H9 (cell line): ENCODE data around the gene PLCH1. TPM values are rescaled to one million over a fixed set of nuclear protein-coding genes. Genes with fewer than 3 reads are reported as not detected.

ENCODE experiments used
- DNase-seq: peaks from one replicate; pipeline ENCODE4 v3.0.0-alpha.2; 2017
- H2AFZ ChIP-seq: one replicate; pipeline ENCODE4 v1.6.1; 2013; ENCODE audit warnings: mild to moderate bottlenecking, low read length, control low read depth, moderate library complexity
- H2AK5ac ChIP-seq: 2 replicates; pipeline ENCODE4 v1.6.1; 2013; ENCODE audit warnings: low read length, control low read depth, mixed read lengths; ENCODE audit not compliant: insufficient read length
- H2BK120ac ChIP-seq: one replicate; pipeline ENCODE4 v1.6.1; 2013; ENCODE audit warnings: low read depth, mild to moderate bottlenecking, low read length, control low read depth, inconsistent platforms; ENCODE audit not compliant: poor library complexity, severe bottlenecking
- H2BK12ac ChIP-seq: 2 replicates; pipeline ENCODE4 v1.6.1; 2013; ENCODE audit warnings: low read length, control low read depth, mixed read lengths, low read depth; ENCODE audit not compliant: insufficient read length
- H2BK15ac ChIP-seq: 2 replicates; pipeline ENCODE4 v1.6.1; 2013; ENCODE audit warnings: low read depth, low read length, control low read depth
- H2BK20ac ChIP-seq: one replicate; pipeline ENCODE4 v1.6.1; 2013; ENCODE audit warnings: low read depth, mild to moderate bottlenecking, low read length, control low read depth, inconsistent platforms; ENCODE audit not compliant: poor library complexity, severe bottlenecking
- H2BK5ac ChIP-seq: 2 replicates; pipeline ENCODE4 v1.6.1; 2013; ENCODE audit warnings: low read length, control low read depth, mixed read lengths; ENCODE audit not compliant: insufficient read length
- H3K14ac ChIP-seq: 2 replicates; pipeline ENCODE4 v1.6.1; 2013; ENCODE audit warnings: low read length, control low read depth; ENCODE audit not compliant: insufficient read depth
- H3K18ac ChIP-seq: 2 replicates; pipeline ENCODE4 v1.6.1; 2013; ENCODE audit warnings: low read depth, mild to moderate bottlenecking, mixed read lengths, low read length, control low read depth; ENCODE audit not compliant: insufficient read length
- H3K23ac ChIP-seq: 2 replicates; pipeline ENCODE4 v1.6.1; 2013; ENCODE audit warnings: low read length, control low read depth, mixed read lengths, low read depth; ENCODE audit not compliant: insufficient read length
- H3K23me2 ChIP-seq: 2 replicates; pipeline ENCODE4 v1.6.1; 2013; ENCODE audit warnings: low read depth, mild to moderate bottlenecking, mixed read lengths, low read length, control low read depth; ENCODE audit not compliant: insufficient read length, poor library complexity, severe bottlenecking
- H3K27ac ChIP-seq: 2 replicates; pipeline ENCODE4 v1.5.1; 2013; ENCODE audit warnings: low read length, control low read depth, mixed read lengths, low read depth; ENCODE audit not compliant: insufficient read length
- H3K27me3 ChIP-seq: 2 replicates; pipeline ENCODE4 v1.6.1; 2013; ENCODE audit warnings: low read length, control low read depth, inconsistent platforms; ENCODE audit not compliant: insufficient read depth
- H3K4ac ChIP-seq: 2 replicates; pipeline ENCODE4 v1.6.1; 2013; ENCODE audit warnings: low read depth, mild to moderate bottlenecking, control low read depth, inconsistent platforms, low read length, moderate library complexity
- H3K4me1 ChIP-seq: 2 replicates; pipeline ENCODE4 v1.6.1; 2013; ENCODE audit warnings: low read length, control low read depth, inconsistent platforms; ENCODE audit not compliant: insufficient read depth
- H3K4me2 ChIP-seq: 2 replicates; pipeline ENCODE4 v1.6.1; 2013; ENCODE audit warnings: low read length, control low read depth, mixed read lengths; ENCODE audit not compliant: insufficient read length, insufficient read depth
- H3K56ac ChIP-seq: 2 replicates; pipeline ENCODE4 v1.6.1; 2013; ENCODE audit warnings: low read depth, mild to moderate bottlenecking, mixed read lengths, low read length, control low read depth; ENCODE audit not compliant: insufficient read length
- H3K79me1 ChIP-seq: 2 replicates; pipeline ENCODE4 v1.6.1; 2013; ENCODE audit warnings: low read depth, mild to moderate bottlenecking, moderate library complexity, low read length, control low read depth, inconsistent platforms; ENCODE audit not compliant: insufficient read depth, poor library complexity, severe bottlenecking
- H3K79me2 ChIP-seq: 2 replicates; pipeline ENCODE4 v1.6.1; 2013; ENCODE audit warnings: low read length, control low read depth, inconsistent platforms; ENCODE audit not compliant: insufficient read depth
- H3K9ac ChIP-seq: 2 replicates; pipeline ENCODE4 v1.6.1; 2013; ENCODE audit warnings: low read length, control low read depth, mixed read lengths; ENCODE audit not compliant: insufficient read length; ENCODE audit errors: extremely low read depth
- H3K9me3 ChIP-seq: one replicate; pipeline ENCODE4 v1.6.1; 2013; ENCODE audit warnings: low read depth, low read length, inconsistent platforms; ENCODE audit not compliant: control insufficient read depth
- H3T11ph ChIP-seq: one replicate; pipeline ENCODE4 v1.6.1; 2013; ENCODE audit warnings: mild to moderate bottlenecking, low read length, control low read depth, inconsistent platforms
- H4K20me1 ChIP-seq: one replicate; pipeline ENCODE4 v1.6.1; 2013; ENCODE audit not compliant: control insufficient read depth, insufficient read length, insufficient read depth
- H4K5ac ChIP-seq: 2 replicates; pipeline ENCODE4 v1.6.1; 2013; ENCODE audit warnings: low read depth, mild to moderate bottlenecking, mixed read lengths, low read length, control low read depth; ENCODE audit not compliant: insufficient read length
- H4K8ac ChIP-seq: replicated peaks from 2 replicates; pipeline ENCODE4 v1.6.1; 2013; ENCODE audit warnings: low read length, control low read depth, mixed read lengths, low read depth; ENCODE audit not compliant: insufficient read length
- H4K91ac ChIP-seq: 2 replicates; pipeline ENCODE4 v1.6.1; 2013; ENCODE audit warnings: low read depth, mild to moderate bottlenecking, moderate library complexity, mixed read lengths, low read length, control low read depth; ENCODE audit not compliant: insufficient read length
- H3K27ac Mint-ChIP-seq, 3 experiments: 2 replicates in 2 of 3; 3 replicates in 1 of 3; pipeline ENCODE4 v1.8.0; 2020 to 2021; ENCODE audit warnings: mixed read lengths in 3 of 3, mild to moderate bottlenecking in 1 of 3, moderate library complexity in 1 of 3
- H3K27me3 Mint-ChIP-seq: 2 replicates; pipeline ENCODE4 v1.8.0; 2021; ENCODE audit warnings: low read depth, mild to moderate bottlenecking, moderate library complexity, mixed read lengths
- H3K36me3 Mint-ChIP-seq, 3 experiments: 2 replicates in 2 of 3; 3 replicates in 1 of 3; pipeline ENCODE4 v1.8.0; 2020 to 2021; ENCODE audit warnings: low read depth in 3 of 3, mixed read lengths in 3 of 3; ENCODE audit not compliant: insufficient read depth in 1 of 3
- H3K4me1 Mint-ChIP-seq, 2 experiments: 2 replicates each; pipeline ENCODE4 v1.8.0; 2020; ENCODE audit warnings: mixed read lengths in 2 of 2
- H3K4me3 Mint-ChIP-seq, 2 experiments: 2 replicates in 1 of 2; 3 replicates in 1 of 2; pipeline ENCODE4 v1.8.0; 2020 to 2021; ENCODE audit warnings: mild to moderate bottlenecking in 2 of 2, mixed read lengths in 2 of 2, moderate library complexity in 1 of 2
- H3K9me3 Mint-ChIP-seq, 2 experiments: 2 replicates in 1 of 2; 3 replicates in 1 of 2; pipeline ENCODE4 v1.8.0; 2020; ENCODE audit warnings: mild to moderate bottlenecking in 2 of 2, mixed read lengths in 2 of 2, moderate library complexity in 1 of 2
- WGBS: extraction: QIAGEN DNeasy Blood & Tissue Kit; methylation state at CpG from one replicate; pipeline ENCODE4 v1.1.7; 2013; ENCODE audit warnings: missing lambda C conversion rate, low lambda C conversion rate, mixed read lengths; ENCODE audit not compliant: insufficient read length; ENCODE audit errors: extremely low coverage; 5-methylcytosine and 5-hydroxymethylcytosine counted together
- total RNA-seq: library from RNA; stranded (reverse); gene quantifications from 2 replicates; pipeline ENCODE4 v1.2.1, GENCODE V29; 2021
- TF ChIP-seq, protein P1 (sequence below): fragments of 200-600 bp; sonication (generic); conservative IDR thresholded peaks from 3 replicates; pipeline ENCODE4 v1.8.0; 2021; ENCODE audit warnings: antibody characterized with exemption, mild to moderate bottlenecking

PLCH1 gene
- total RNA-seq, 1 experiment from 2014 or later, result 19.0 TPM

DNA sequence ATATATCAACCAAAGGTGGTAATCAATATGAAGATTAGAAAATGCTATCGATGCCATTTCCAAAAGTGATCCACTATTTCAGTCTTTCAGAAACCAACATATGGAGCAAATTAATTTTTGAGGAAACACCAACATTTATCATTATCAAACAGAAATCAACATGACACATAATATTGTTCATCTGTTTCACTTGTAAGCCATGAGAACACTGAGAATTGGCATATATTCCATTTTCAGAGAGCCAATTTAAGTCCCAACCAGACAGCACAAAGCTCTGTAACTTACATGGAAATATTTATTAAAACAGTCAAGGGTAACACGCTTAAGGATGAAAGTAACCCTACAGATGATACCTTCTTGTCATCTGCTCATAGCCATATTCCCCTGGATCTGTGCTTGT is 413.8 kb downstream of the PLCH1 start:
- Histone ChIP-seq H3K79me1 (no peaks in the 10 kb centered on the region), H2BK12ac (no peak overlapping the region), H2AK5ac (no peak overlapping the region), H3K18ac (no peak overlapping the region), H4K20me1 (no peaks in the 10 kb centered on the region), H4K8ac (no peak overlapping the region), H3K14ac (no peak overlapping the region), H2BK20ac (no peak overlapping the region), H3K23me2 (no peaks in the 10 kb centered on the region), H3K4me1 (no peaks in the 10 kb centered on the region), H3K4me2 (no peak overlapping the region), H3K9me3 (no peaks in the 10 kb centered on the region), H4K91ac (no peak overlapping the region), H2BK15ac (no peak overlapping the region), H2BK5ac (no peak overlapping the region), H3K9ac (no peak overlapping the region), H3T11ph (no peak overlapping the region), H3K27me3 (no peaks in the 10 kb centered on the region), H3K4ac (no peak overlapping the region), H3K56ac (no peak overlapping the region), H2AFZ (no peak overlapping the region), H3K23ac (no peak overlapping the region), H3K27ac (no peak overlapping the region), H3K79me2 (no peaks in the 10 kb centered on the region), H4K5ac (no peak overlapping the region), H2BK120ac (no peak overlapping the region)
- no peaks in the 10 kb centered on the region for H3K36me3 Mint-ChIP-seq
- TF ChIP-seq, protein P1, sequence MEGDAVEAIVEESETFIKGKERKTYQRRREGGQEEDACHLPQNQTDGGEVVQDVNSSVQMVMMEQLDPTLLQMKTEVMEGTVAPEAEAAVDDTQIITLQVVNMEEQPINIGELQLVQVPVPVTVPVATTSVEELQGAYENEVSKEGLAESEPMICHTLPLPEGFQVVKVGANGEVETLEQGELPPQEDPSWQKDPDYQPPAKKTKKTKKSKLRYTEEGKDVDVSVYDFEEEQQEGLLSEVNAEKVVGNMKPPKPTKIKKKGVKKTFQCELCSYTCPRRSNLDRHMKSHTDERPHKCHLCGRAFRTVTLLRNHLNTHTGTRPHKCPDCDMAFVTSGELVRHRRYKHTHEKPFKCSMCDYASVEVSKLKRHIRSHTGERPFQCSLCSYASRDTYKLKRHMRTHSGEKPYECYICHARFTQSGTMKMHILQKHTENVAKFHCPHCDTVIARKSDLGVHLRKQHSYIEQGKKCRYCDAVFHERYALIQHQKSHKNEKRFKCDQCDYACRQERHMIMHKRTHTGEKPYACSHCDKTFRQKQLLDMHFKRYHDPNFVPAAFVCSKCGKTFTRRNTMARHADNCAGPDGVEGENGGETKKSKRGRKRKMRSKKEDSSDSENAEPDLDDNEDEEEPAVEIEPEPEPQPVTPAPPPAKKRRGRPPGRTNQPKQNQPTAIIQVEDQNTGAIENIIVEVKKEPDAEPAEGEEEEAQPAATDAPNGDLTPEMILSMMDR, result no peak
- no peak for DNase-seq
- H3K4me3 Mint-ChIP-seq, result no peak overlapping the region
- no CpG with 5 or more reads among the region's 2 CpGs for WGBS
- peaks cover 2 to 7% of the 10 kb centered on the region in 2 experiments; a peak in 2 of 4 replicates for H3K4me1 Mint-ChIP-seq
- H3K27ac Mint-ChIP-seq, result no peak overlapping the region
- no peaks in the 10 kb centered on the region for H3K27me3 Mint-ChIP-seq
- no peaks in the 10 kb centered on the region for H3K9me3 Mint-ChIP-seq
